Neural crest cell (in vitro differentiated cells): Measurements from ENCODE around the gene KRT35. TPM values are rescaled to one million over a fixed set of nuclear protein-coding genes. Genes with fewer than 3 reads are reported as not detected.

Source experiments
- DNase-seq: peaks from one replicate; pipeline ENCODE4 v3.0.0; 2021; ENCODE audit warnings: low read depth, mixed read lengths, low spot score
- H3K27ac Mint-ChIP-seq: one replicate; pipeline ENCODE4 v1.8.0; 2021; ENCODE audit warnings: mild to moderate bottlenecking, mixed read lengths; ENCODE audit not compliant: unreplicated experiment
- H3K27me3 Mint-ChIP-seq: 2 replicates; pipeline ENCODE4 v1.8.0; 2021; ENCODE audit warnings: low read depth, mild to moderate bottlenecking, mixed read lengths
- H3K36me3 Mint-ChIP-seq: 2 replicates; pipeline ENCODE4 v1.8.0; 2021; ENCODE audit warnings: low read depth, mild to moderate bottlenecking, mixed read lengths
- H3K4me1 Mint-ChIP-seq: 2 replicates; pipeline ENCODE4 v1.8.0; 2021; ENCODE audit warnings: mixed read lengths
- H3K4me3 Mint-ChIP-seq: one replicate; pipeline ENCODE4 v1.8.0; 2021; ENCODE audit warnings: mild to moderate bottlenecking, mixed read lengths
- H3K9me3 Mint-ChIP-seq: 2 replicates; pipeline ENCODE4 v1.8.0; 2021; ENCODE audit warnings: mixed read lengths
- total RNA-seq: library from RNA; stranded (reverse); gene quantifications from 2 replicates; pipeline ENCODE4 v1.2.1, GENCODE V29; 2021
- TF ChIP-seq, protein P1 (sequence below): fragments of 200-600 bp; sonication (generic); conservative IDR thresholded peaks from 2 replicates; pipeline ENCODE4 v1.5.0; 2021; ENCODE audit warnings: antibody characterized with exemption, mild to moderate bottlenecking

KRT35 gene
- total RNA-seq, 1 donor from 2014 or later, result not detected

DNA sequence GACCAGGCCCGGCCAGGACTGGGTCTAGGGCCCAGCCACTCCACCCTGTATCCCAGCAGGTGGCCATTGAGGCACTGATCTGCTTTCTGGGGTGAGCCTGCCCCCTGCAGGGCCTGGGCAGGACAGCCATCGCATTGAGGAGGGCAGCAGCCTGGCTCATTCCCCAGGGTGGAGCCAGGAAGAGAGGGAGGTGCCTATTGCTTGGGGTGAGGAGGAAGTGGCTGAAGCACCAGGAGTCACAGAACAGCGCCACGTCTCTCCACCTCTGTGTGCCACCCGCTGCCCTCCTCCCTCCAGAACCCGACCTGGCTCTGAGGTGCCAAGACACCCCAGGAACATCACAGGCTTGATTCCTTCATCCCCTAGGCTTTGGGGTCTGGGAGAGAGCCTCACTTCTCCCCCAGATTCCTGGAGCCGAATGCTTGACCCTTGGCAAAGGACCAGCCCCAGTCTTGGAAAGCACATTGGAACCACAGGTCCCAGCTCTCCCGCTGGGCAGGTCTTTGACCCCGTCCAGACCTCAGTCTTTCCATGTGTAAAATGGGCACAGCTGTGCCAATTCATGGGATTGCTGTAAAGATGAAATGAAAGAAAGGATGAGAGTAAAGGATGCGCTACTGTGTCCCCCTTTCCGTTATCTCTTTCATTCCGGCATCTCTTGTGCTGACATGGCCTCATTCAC, 16.0 kb upstream of the KRT35 start:
- Mint-ChIP-seq H3K36me3 (no peaks in the 10 kb centered on the region), H3K9me3 (no peaks in the 10 kb centered on the region), H3K27ac (peak overlapping the region; percentile 24), H3K4me3 (no peak overlapping the region), H3K27me3 (no peaks in the 10 kb centered on the region), H3K4me1 (peaks cover 16% of the 10 kb centered on the region)
- DNase-seq, result peak; percentile 56
- TF ChIP-seq, protein P1, sequence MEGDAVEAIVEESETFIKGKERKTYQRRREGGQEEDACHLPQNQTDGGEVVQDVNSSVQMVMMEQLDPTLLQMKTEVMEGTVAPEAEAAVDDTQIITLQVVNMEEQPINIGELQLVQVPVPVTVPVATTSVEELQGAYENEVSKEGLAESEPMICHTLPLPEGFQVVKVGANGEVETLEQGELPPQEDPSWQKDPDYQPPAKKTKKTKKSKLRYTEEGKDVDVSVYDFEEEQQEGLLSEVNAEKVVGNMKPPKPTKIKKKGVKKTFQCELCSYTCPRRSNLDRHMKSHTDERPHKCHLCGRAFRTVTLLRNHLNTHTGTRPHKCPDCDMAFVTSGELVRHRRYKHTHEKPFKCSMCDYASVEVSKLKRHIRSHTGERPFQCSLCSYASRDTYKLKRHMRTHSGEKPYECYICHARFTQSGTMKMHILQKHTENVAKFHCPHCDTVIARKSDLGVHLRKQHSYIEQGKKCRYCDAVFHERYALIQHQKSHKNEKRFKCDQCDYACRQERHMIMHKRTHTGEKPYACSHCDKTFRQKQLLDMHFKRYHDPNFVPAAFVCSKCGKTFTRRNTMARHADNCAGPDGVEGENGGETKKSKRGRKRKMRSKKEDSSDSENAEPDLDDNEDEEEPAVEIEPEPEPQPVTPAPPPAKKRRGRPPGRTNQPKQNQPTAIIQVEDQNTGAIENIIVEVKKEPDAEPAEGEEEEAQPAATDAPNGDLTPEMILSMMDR, result peak; percentile 71

DNA sequence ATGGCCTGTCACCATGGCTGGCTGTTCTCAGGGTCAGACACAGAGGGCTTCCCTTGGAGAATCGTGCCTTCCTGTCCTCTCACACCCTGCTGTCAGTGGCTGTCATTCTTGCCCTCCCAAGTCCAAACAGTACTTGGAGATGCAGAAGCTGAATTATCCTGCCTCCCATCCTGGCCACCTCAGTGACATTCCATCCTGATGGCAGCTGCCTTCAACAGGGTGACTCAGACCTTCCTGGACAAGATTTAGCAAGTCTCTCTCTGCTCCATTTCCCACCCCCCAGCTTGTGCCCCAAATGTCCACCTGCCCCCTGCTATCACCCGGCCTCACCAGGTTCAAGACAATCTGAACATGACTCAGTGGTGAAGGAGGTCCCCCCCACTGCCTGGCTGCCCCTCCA, 13.6 kb upstream of the KRT35 start:
- no peaks in the 10 kb centered on the region for H3K27me3 Mint-ChIP-seq
- peaks cover 18% of the 10 kb centered on the region for H3K4me1 Mint-ChIP-seq
- H3K4me3 Mint-ChIP-seq, result no peak overlapping the region
- no peaks in the 10 kb centered on the region for H3K9me3 Mint-ChIP-seq
- H3K27ac Mint-ChIP-seq, result no peak overlapping the region
- DNase-seq, result no peak
- TF ChIP-seq, protein P1, result no peak
- no peaks in the 10 kb centered on the region for H3K36me3 Mint-ChIP-seq

DNA sequence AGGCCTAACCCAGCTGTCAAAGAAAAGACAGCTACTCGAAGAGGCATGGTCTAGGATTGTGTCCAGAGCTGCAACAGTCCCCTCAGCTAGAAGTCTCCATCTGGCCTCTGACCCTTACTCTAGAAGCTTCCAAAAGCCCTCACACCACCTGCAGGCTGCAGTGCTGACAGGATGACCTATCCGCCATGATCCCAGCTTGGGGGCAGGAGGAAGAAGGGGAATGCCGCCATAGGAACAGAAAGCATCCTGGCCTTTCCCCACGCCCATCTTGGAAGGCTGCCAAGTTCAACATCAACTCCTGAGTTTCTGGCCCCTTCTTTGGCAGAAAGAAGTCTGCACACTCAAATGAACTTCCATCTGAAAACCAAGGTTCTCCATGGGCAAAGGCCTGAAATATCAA, 11.8 kb upstream of the KRT35 start:
- H3K36me3 Mint-ChIP-seq, result no peaks in the 10 kb centered on the region

DNA sequence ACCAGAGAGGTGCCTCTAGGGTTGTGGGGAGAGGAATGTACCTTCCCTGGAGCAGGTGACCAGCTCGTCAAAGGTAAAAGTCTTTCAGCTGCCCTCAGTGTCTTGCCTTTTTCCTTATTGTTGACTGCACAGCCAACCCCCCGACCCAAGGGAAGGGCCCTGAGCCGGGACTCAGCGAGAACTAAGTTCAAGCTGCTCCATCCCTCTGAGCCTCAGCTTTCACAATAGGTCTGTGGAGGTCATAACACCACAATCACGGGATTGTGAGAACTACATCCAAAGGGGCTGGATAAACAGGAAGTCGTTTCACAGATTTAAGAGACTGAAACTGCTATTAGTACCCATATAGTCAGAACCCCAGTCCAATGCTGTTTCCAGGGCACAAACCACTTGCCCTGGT, 11.4 kb upstream of the KRT35 start:
- Mint-ChIP-seq H3K9me3 (no peaks in the 10 kb centered on the region), H3K4me1 (peaks cover 18% of the 10 kb centered on the region), H3K27ac (peak overlapping the region; percentile 43), H3K36me3 (no peaks in the 10 kb centered on the region), H3K4me3 (no peak overlapping the region), H3K27me3 (no peaks in the 10 kb centered on the region)
- DNase-seq, result no peak
- TF ChIP-seq, protein P1, result no peak

More for the DNA sequence above, 11.8 kb upstream of the KRT35 start:
- TF ChIP-seq, protein P1, result no peak
- DNase-seq, result no peak
- peaks cover 18% of the 10 kb centered on the region for H3K4me1 Mint-ChIP-seq
- no peaks in the 10 kb centered on the region for H3K9me3 Mint-ChIP-seq
- H3K27ac Mint-ChIP-seq, result no peak overlapping the region
- no peak overlapping the region for H3K4me3 Mint-ChIP-seq
- H3K27me3 Mint-ChIP-seq, result no peaks in the 10 kb centered on the region

DNA sequence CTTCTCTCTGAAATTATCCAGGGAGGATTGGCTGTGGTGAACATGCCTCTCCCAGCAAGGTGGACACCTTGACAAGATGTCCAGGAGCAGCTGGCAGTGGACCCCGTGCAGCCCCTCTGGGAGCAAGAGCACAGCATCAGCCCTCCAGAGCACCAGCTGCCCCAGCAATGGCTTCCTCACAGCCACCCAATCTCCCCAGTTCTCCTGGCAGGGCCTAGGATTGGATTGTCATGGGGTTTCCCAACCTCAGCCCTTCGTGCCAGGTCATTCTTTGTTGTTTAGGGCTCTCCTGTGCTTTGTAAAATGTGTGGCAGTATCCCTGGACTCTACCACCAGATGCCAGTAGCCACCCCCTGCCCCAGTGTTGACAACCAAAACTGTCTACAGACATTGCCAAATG, 10.5 kb upstream of the KRT35 start:
- no peak for DNase-seq
- Mint-ChIP-seq H3K27ac (no peak overlapping the region), H3K4me1 (peaks cover 17% of the 10 kb centered on the region), H3K9me3 (no peaks in the 10 kb centered on the region), H3K4me3 (no peak overlapping the region), H3K36me3 (no peaks in the 10 kb centered on the region), H3K27me3 (no peaks in the 10 kb centered on the region)
- TF ChIP-seq, protein P1, result no peak
